ENCODE measurements around the gene GNAQ. TPM values are rescaled to one million over a fixed set of nuclear protein-coding genes. Genes with fewer than 3 reads are reported as not detected.

Gene GNAQ
- total RNA-seq, 1 donor from 2014 or later, result 55.2 TPM

DNA sequence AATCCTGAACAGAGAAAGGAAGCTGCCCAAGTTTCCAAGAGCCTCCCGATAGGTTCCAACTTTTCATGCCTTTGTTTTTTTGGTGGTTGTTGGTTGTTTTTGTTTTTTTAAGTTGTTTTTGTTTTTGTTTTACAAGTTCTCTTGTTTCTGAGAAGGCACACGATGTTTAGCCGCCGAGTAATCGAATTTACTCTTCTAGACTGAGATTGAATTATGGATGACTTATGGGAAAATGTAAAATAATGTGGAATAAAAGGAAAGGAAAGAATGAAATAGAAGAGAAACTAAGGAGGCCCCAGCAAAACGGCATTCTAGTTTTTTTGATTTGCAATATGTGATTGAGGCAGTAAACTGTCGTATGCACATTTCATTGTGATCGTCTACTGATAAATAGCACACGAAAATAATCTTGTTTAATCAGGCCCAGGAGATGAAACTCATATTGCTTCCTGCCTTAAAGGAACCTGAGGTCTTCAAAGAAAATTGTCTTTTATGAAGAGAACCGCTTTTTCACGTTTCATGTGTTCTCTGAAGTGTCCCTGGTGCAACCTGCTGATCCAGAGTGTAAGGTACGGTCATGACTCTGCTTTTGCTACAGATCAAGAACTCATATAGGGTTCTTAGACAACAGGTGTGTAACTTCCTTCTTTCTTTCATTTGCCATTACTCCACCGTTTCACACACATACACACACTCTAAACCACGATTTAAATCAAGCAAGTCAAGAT is 1.3 kb upstream of the GNAQ start:
- no peak for DNase-seq (ENCODE audit: extremely low read depth, low read depth, low spot score)

DNA sequence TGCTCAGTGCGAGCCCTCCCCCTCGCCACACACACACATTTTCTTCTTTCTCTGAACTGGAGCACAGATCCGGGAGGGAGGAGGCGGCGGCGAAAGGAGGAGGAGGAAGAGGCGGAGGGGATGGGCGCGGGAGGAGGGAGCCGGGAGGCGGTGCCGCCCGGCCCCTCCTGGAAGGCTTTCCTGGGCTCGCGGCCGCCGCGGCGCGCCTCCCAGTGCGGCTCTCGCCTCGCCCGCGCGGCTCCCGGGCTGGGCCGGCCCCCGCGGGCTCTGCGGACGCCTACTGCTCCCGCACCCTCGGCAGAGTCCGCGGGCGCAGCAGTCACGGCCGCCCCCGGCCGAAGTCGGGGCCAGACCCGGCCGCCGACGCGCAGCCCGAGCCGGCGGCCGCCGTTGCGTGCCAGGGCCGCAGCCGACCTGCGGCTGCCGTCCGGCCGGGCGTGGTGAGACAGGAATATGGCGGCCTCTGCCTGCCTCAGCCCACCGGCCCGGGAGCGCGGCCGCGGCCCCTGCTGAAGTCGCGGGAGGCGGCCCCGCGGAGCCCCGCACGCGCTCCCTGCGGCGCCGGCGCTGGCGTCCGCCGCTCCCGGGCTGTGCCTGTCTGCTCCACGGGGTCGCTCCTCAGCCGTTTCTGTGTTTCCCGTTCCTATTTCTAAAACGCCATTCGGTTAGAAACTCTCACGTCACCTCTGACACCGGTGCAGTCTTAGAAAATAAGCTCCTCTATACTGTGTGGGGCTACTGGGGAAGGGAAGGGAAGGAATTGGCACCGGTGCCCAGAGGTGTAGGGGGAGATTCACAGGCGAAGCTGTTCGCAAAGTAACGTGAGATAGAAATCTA is 500 bp upstream of the GNAQ start:
- DNase-seq (ENCODE audit: extremely low read depth, low read depth, low spot score), result no peak

DNA sequence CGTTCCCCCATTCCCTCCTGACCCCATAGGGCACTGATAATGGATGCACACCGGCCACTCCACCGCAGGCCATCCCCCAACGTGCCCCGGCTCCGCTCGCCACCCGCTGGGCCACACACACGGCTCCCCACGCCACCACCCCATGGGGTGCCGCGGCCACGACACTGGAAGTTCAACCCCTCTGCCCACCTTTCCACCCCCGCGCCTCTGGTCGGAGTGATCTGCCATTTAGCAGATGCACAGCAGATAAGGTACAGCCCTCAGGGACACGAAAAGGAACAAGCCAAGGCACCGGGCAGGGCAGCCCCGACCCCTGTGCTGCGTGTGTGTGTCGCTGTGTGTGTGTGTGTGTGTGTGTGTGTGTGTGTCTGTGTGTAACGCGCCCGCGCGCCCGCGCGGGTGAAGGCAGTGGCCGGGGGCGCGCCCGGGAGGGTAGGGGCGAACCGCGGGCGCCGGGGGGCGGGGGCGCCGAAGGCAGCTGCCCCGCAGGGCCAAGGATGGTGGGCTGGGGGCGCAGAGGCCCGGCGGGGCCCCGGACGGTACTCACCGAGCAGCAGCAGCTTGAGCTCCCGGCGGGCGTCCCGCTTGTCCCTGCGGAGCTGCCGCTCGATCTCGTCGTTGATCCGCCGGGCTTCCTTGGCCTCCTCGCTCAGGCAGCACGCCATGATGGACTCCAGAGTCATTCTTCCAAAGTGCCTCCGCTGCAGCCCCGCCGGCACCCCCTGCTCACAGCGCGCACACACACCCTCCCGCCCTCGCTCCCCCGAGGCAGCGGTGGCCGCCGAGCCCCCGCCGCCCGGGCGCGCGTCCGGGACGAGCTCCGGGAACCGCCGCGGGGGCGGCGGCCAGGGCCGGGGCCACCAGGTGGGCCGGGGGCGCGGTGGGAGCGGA is 813 bp downstream of the GNAQ start:
- DNase-seq (ENCODE audit: extremely low read depth, low read depth, low spot score), result no peak

DNA sequence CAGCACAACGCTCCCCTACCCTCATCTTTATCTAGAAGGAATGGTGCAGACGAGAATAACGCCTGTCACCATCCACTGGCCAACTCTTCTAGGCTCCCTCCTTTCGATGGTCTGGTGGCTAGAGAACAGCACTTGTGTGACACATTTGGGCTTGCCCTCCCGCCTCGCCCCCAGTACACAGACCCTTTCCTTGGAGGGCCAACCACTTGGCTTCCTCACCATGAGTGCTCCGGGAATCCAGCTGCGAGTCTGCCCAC is 1.4 kb downstream of the GNAQ start:
- DNase-seq (ENCODE audit: extremely low read depth, low read depth, low spot score), result no peak

DNA sequence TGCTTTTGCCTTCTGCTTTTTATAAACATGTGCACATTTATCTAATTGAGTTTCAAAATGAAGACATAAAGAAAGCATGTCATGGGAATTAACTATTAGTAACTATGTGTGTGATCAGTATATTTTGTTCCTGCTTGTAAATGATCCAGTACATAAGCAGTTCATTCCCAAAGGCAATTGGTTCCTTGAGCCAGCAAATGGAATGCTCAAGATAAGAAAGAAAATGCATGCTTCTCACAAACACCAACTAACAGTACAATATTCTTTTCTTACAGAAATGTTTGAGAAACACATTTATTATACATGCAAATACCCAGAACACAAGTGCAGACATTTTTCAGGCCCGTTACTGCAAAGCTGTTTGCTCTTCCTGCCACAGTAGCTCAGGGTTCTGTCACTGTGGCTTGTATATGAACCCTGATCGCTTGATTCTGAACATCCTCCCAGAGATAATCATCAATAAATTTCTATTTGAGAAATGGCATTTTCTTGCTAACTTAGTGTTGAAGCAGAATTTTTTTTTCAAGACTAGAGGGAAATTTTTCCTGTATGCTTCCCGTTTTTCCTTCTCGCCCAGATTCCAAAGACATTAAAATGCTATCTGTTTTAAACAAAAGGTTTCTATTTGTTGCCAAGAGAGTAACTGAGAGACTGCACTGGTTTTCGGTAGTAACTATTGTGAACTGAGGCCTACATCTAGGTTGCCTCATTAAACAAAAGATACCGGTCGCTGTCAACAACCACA is 1.9 kb downstream of the GNAQ start:
- DNase-seq (ENCODE audit: extremely low read depth, low read depth, low spot score), result no peak

DNA sequence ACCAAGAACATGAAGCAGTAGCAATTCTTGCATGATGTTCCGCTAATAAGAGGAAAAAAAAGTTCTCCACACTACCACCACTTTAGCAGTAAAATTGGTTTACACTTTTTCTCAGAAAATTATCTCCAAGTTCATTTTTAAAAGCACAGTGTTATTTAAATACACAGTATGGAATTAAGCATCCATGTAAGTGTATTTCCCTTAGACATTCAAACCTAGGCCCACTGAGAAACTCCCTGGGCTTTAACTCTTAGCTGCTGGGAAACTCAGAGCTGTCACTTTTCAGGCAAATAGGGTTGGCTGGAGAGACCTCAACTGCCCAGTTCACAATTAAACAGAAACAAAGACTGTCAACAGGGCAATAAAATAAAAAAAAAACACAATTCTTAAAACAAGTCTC is 2.7 kb downstream of the GNAQ start:
- DNase-seq (ENCODE audit: extremely low read depth, low read depth, low spot score), result no peak

DNA sequence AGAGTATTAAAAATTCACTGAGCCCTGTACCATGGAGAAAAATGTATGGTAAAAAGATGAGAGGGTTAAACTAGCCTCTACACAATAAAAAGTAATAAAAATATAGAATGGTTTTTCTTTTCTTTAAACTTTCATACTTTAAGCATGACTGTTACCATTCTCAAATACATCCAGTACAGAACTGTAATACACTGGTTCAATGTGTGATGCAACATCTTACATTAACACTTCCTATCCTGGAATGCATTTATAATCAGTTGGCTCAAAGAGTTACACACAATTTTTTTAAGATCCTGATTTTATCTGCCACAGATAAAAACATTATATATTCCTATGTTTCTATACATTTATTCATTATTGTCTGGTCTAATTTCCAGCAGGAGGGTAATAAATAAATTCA is 4.7 kb downstream of the GNAQ start:
- no peak for DNase-seq (ENCODE audit: extremely low read depth, low read depth, low spot score)

DNA sequence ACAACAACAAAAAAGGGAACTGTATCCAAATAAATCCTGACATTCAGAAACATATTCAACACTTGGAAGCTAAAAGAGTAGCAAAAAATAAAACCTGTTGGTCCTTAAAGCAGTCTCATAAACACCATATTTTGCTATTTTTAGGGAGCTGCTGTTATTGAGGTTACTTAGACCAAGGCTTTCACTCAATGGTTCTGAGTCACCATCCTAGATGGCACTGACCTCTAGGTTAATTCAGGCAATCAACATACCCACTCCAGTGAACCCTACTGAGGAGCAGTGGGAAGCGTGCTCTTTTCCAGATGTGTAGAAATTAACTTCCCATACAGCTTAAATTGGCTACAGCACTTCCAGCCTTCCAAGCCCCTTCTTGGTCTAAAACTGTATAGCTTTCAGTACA is 5.2 kb downstream of the GNAQ start:
- no peak for DNase-seq (ENCODE audit: extremely low read depth, low read depth, low spot score)

DNA sequence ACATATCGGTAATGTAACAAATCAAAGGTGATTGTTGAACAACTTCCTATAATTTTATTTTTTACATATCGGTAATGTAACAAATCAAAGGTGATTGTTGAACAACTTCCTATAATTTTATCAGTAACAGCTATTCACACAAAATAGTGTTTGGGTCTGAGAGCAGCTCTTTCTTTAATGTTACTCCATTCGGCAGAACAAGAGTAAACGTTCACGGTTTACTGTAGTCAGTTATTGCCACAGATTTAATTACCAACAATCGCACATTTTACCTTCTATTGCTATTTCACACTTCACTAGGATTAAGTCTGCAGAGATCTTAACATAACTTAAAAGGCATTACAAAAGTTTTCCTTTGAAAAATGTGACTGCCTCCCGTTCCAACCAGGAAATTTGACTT is 6.4 kb downstream of the GNAQ start:
- no peak for DNase-seq (ENCODE audit: extremely low read depth, low read depth, low spot score)

DNA sequence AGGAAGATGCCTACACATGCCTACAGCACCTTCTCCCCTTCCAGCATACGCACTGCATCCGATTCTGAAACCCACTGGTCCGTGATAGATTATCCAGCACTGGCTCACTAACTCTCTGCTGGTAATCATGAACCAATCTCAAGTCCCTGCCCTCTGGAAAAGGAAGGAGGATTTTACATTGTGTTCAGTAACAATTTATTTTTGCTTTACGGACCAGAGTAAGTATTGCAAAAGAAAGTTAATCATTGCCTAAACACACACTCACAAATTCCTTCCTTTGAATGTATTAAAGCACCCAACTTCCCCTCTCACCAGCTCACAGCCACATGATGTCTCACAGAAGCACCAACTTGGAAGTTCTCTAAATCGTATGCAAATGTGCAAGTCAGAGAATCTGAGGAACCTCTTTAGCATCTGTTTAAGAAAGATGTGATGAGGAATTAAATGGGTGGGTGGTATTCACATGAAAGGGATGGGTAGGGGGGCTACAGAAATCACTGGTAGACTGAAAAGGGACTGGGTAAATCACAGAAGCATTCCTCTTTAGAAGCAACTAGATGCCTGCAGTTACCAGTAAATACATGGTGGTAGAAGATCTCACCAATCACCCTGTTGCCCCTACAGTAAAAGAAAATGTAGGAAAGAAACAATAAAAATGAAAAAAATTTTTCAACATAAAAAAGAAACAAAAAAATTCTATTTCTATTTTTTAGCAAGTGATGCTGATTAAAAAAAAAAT is 8.4 kb downstream of the GNAQ start:
- DNase-seq (ENCODE audit: extremely low read depth, low read depth, low spot score), result no peak

DNA sequence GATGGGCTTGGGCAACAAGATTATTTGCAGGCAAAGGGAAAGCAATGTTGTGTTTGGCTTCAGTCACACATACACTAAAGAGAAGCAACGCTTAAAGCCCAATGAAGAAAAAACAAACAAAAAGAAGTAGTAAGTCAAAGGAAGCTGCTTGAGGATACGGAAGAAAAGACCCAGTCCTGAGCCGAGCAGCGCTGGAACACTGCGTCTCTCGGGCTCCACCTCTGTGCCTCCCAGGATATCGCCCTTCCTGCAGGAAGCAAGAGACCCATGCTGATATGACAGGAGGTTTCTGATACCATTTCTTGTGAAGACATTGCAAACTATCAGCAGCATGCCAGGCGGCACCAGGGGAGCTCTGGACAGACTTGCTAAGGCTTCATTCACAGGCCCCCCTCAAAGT is 9.9 kb downstream of the GNAQ start:
- DNase-seq (ENCODE audit: extremely low read depth, low read depth, low spot score), result no peak

DNA sequence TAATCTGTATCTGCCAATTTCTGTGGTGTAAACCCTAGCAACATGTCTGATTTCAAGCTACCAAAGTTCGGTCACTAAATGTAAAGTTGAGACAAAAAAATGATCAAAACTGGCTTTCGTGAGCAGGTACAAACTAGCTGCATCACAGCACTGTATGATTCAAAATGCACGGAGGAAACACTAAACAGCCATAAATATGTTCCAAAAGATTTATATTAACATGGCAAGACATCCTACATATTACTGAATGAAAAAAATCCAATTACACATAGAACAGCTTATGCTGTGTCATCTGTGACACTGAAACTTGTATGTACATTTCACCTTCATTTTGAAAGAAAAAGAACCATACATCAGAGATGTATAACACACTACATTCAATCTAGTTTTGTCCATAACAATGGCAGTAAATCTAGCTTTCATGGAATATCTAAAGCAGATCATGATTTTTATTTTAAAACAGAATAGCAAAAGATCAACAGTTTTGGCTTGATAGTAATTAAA is 14.4 kb downstream of the GNAQ start:
- no peak for DNase-seq (ENCODE audit: extremely low read depth, low read depth, low spot score)

DNA sequence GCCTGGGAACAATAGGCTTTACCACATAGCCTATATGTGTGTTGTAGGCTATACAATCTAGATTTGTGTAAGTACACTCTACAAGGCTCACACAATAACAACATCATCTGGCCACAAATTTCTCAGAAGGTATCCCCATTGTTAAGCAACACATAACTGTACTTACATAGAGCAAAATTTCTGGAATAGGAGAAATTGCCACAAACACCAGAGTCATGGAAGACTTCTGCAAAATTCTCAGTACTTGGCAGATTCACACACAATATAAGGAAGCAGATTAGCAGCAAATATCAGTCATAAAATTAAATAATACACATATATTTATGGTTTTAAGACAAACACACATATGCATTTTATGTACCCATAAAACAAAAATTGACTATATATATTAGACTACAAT is 16.4 kb downstream of the GNAQ start:
- no peak for DNase-seq (ENCODE audit: extremely low read depth, low read depth, low spot score)

DNA sequence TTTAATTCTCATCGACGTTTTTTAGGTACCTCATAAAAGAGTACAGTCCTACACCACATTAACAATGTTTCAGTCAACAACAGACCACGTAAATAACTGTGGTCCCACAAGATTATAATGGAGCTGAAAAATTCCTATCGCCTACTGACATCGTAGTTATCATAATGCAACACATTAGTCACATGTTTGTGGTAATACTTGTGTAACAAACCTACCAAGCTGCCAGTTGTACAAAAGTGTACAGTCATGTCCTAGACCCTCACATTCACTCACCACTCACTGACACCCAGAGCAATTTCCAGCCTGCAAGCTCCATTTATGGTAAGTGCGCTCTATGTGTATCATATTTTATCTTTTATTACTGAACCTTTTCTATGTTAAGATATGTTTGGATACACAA is 16.8 kb downstream of the GNAQ start:
- DNase-seq (ENCODE audit: extremely low read depth, low read depth, low spot score), result no peak

DNA sequence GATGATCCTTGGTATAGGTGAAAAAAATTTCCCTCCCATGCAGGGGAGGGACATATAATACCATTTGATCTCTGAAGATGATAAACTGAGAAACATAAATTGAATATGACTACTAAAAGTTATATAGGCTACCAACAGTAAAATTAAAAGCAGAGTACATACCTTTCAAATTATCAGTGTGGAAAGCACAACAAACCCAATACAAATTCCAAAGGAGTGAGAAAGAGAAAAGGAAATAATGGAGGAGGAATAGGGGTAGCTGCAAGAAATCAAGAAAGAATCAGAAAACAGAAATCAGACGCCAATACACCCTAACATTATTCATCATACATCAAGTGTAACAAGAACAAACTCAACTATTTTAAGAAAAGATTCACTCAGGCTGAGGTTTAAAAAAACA is 17.7 kb downstream of the GNAQ start:
- DNase-seq (ENCODE audit: extremely low read depth, low read depth, low spot score), result no peak

DNA sequence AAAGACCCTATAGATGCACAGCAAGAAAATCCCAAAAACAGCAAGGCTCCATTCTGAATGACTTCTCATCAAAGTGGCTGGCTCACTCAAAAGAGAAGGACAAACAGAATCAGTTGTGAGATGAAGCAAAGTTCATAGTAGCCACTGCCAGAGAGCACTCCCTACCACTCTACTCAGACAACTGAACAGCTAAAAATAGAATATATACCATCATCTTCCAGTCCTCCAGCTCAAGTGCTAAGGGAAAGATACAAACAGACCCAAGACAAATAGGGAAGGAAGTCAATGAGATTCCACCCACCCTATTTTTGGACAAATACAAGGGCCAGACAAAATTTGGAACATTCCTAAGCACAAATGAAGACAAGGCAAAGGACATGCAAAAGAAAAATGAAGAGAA is 20.6 kb downstream of the GNAQ start:
- DNase-seq (ENCODE audit: extremely low read depth, low read depth, low spot score), result no peak

DNA sequence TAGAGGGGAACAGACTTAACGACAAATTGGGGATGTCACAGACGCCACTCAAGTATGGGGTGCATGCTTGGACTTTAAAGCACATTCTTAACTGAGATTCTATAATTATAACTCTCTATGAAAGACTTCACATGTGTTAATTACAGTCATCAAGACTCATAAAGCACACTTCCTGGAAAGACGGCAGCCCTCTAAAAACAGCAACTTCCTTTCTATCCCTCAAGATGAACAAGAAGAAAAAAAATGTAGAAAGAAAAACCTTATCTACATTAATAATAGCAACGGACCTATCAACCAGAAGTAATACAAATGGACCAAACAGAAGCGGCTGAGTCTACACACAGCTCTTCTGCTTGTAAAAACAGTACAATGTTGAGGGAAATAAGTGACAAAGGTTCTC is 21.2 kb downstream of the GNAQ start:
- no peak for DNase-seq (ENCODE audit: extremely low read depth, low read depth, low spot score)

DNA sequence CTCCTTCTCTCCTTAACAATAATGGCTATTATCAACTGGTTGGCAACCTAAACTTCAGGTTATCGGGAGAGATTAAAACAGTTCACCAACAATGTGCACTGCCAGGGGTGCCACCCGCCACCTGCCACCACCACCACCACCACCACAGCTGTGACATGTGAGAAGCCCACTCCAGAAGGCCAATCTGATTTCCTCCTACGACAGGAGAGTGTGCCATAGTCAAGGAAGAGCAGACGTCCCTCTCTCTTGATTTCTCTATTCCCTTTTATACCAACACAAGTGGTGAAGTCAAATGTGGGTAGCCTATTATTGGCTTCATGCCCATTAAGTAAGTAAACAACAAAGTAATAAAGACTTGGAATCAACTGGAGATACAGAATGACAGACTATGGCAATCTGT is 22.4 kb downstream of the GNAQ start:
- no peak for DNase-seq (ENCODE audit: extremely low read depth, low read depth, low spot score)

DNA sequence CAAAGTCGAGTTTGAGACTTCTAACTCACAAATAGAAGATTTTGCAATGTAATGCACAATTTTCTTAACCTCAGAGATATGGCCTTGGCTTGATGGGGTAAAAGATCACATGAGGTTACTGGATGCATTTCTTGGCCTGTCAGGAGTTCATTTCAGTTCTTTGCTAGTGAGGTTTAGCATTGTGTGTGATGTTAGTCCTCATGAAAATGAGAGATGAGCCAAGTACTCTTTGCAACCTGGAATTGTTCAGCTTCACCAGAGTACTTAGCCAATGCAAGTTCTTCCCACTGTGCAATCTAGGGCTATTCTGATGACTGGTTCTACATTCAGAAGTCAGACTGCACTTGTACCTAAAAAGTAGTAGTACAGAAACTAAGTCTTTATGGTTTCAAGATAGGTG is 24.9 kb downstream of the GNAQ start:
- no peak for DNase-seq (ENCODE audit: extremely low read depth, low read depth, low spot score)
